Upper lobe of left lung (tissue), 6 donors: ENCODE data around the gene PGBD5. TPM values are rescaled to one million over a fixed set of nuclear protein-coding genes. Genes with fewer than 3 reads are reported as not detected.
"Not testable (repeated sequence)": the region's sequence is repeated elsewhere in the genome, so short reads cannot be mapped to it uniquely, and the experiment has no call there.

Source experiments
- ATAC-seq, 2 donors: fragments of 200-7000 bp; cut with Tn5 transposase; one replicate each; pipeline ENCODE4 v1.9.1; 2022; ENCODE audit warnings: mild to moderate bottlenecking in 2 of 2, moderate library complexity in 2 of 2; ENCODE audit not compliant: low FRiP score in 2 of 2
- DNase-seq, 2 donors: peaks; one replicate each; pipeline ENCODE4 v3.0.0-alpha.2; 2019 to 2020
- H3K27ac ChIP-seq, 4 donors: fragments of 200-600 bp; sonication (generic); one replicate each; pipeline ENCODE4 v1.5.1; 2016 to 2019
- H3K27me3 ChIP-seq, 4 donors: fragments of 200-600 bp; sonication (generic); one replicate each; pipeline ENCODE4 v1.5.1; 2017 to 2019
- H3K36me3 ChIP-seq, 4 donors: fragments of 200-600 bp; sonication (generic); one replicate each; pipeline ENCODE4 v1.5.1; 2016 to 2019
- H3K4me1 ChIP-seq, 4 donors: fragments of 200-600 bp; sonication (generic); one replicate each; pipeline ENCODE4 v1.5.1; 2018 to 2019
- H3K4me3 ChIP-seq, 4 donors: fragments of 200-600 bp; sonication (generic); one replicate each; pipeline ENCODE4 v1.5.1; 2017 to 2019; ENCODE audit warnings: mild to moderate bottlenecking in 2 of 4, moderate library complexity in 1 of 4
- H3K9me3 ChIP-seq, 4 donors: fragments of 200-600 bp; sonication (generic); one replicate each; pipeline ENCODE4 v1.5.1; 2018 to 2019
- CTCF ChIP-seq, 6 experiments: fragments of 450-650 bp in 4 of 6; fragments of 200-600 bp in 2 of 6; sonication (generic) in 2 of 6; IDR thresholded peaks; one replicate each; pipeline ENCODE4 v1.5.1; 2016 to 2019; ENCODE audit warnings: antibody characterized with exemption in 6 of 6
- EP300 ChIP-seq, 4 donors: sonication (generic); formaldehyde crosslinking; IDR thresholded peaks; one replicate each; pipeline ENCODE4 v1.5.1; 2017; ENCODE audit warnings: antibody characterized with exemption in 4 of 4, control low read depth in 2 of 4
- POLR2A ChIP-seq, 4 donors: fragments of 450-650 bp; IDR thresholded peaks; one replicate each; pipeline ENCODE4 v1.5.1; 2016 to 2017; ENCODE audit warnings: antibody characterized with exemption in 4 of 4, mild to moderate bottlenecking in 2 of 4
- POLR2AphosphoS5 ChIP-seq, 2 donors: sonication (generic); formaldehyde crosslinking; IDR thresholded peaks; one replicate each; pipeline ENCODE4 v1.5.1; 2017; ENCODE audit warnings: antibody characterized with exemption in 2 of 2
- WGBS, 2 donors: methylation state at CpG; one replicate each; pipeline ENCODE4 v1.1.5; 2017 to 2018; 5-methylcytosine and 5-hydroxymethylcytosine counted together
- total RNA-seq, 6 donors: library from RNA; depleted of rRNA in 4 of 6; stranded (reverse); fragments of >200 nt in 4 of 6; gene quantifications; one replicate each; pipeline versions ENCODE4 v1.1.0 to v1.2.1, GENCODE V29; 2016 to 2021
- donor health status: DM: no; HTN: no; CAD: no; lungs with moderate emphysema.
- donor health status: DM: no; HTN: yes; CAD: no; lungs with severe emphysema.

The PGBD5 gene
- total RNA-seq, 6 donors from 2014 or later, result 0.78 to 5.0 (median 3.9) TPM

- H3K36me3 ChIP-seq, result no peaks in the 10 kb centered on the region
- no peaks in the 10 kb centered on the region for H3K4me1 ChIP-seq
- 78 to 82% methylated on average over 2 of the region's 2 CpGs for WGBS, 2 donors
- ATAC-seq (no peak), DNase-seq (no peak)
- H3K27me3 ChIP-seq, result no peaks in the 10 kb centered on the region
- TF ChIP-seq EP300 (IDR thresholded peaks at IDR 0.05) (no peak), CTCF (IDR thresholded peaks at IDR 0.05) (no peak), POLR2A (IDR thresholded peaks at IDR 0.05) (no peak), POLR2AphosphoS5 (IDR thresholded peaks at IDR 0.05) (no peak)
- H3K4me3 ChIP-seq, result no peak overlapping the region
- no peaks in the 10 kb centered on the region for H3K9me3 ChIP-seq
- no peak overlapping the region for H3K27ac ChIP-seq
Observed at GRCh38 chr1:230407351-230407750, 18.8 kb downstream of the PGBD5 start.

DNA sequence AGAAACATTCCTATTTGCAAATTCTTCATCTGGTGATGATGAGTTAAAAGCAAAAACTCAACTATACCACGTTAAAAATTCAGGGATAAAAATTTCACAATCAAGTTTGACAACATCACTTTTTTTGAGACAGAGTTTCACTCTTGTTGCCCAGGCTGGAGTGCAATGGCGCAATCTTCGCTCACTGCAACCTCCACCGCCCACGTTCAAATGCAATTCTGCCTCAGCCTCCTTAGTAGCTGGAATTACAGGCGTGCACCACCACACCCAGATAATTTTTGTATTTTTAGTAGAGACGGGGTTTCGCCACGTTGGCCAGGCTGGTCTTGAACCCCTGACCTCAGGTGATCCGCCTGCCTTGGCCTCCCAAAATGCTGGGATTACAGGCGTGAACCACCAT, 19.4 kb downstream of the PGBD5 start:
- H3K4me1 ChIP-seq, H3K36me3 ChIP-seq, H3K4me3 ChIP-seq, H3K27ac ChIP-seq, H3K9me3 ChIP-seq, ATAC-seq, H3K27me3 ChIP-seq, DNase-seq: not testable (repeated sequence)
- WGBS, 2 donors, result 81 to 85% methylated on average over 11 of the region's 11 CpGs

- DNase-seq, result peak in 1 of 2 donors; percentile 19
- H3K27ac ChIP-seq, result no peak overlapping the region
- WGBS, 2 donors, result 83 to 89% methylated on average over 6 to 7 of the region's 7 CpGs
- H3K4me3 ChIP-seq, result no peak overlapping the region
- ATAC-seq, result no peak
- no peaks in the 10 kb centered on the region for H3K9me3 ChIP-seq
- no peaks in the 10 kb centered on the region for H3K27me3 ChIP-seq
- H3K36me3 ChIP-seq, result no peaks in the 10 kb centered on the region
- TF ChIP-seq EP300 (IDR thresholded peaks at IDR 0.05) (no peak), POLR2A (IDR thresholded peaks at IDR 0.05) (no peak), CTCF (IDR thresholded peaks at IDR 0.05) (no peak), POLR2AphosphoS5 (IDR thresholded peaks at IDR 0.05) (no peak)
- H3K4me1 ChIP-seq, result no peaks in the 10 kb centered on the region
Observed at GRCh38 chr1:230403442-230403841, 22.7 kb downstream of the PGBD5 start.

DNA sequence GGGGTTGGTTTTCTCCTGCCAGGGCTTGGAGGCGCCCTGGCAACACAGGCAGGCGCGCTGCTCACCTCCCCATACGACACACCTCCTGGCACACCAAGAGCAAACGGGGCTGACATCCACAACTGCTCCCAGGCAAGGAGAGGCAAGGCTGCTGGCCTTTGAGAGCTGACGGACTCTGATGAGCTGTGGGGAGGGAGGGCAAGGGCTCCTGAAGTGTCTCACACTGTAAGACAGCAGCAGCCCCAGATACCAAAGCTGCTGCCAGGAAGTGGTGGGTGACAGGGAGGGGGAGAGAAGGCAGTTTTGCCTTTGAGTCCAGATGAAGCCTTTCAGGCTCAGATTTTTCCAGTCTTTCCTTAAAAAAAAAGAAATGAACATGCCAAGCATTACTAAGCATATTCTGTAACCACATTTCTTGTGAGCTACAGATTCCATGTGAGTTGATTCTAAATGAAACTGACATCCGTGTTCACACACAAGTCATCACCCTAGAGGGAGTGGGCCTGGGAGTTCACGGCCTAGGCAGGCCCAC, 24.3 kb downstream of the PGBD5 start:
- H3K9me3 ChIP-seq, result no peaks in the 10 kb centered on the region
- ATAC-seq, result peak in 1 of 2 donors; percentile 47
- DNase-seq, result peak in 1 of 2 donors; percentile 22
- no peaks in the 10 kb centered on the region for H3K36me3 ChIP-seq
- TF ChIP-seq POLR2A (IDR thresholded peaks at IDR 0.05) (no peak), POLR2AphosphoS5 (IDR thresholded peaks at IDR 0.05) (peak in 1 of 2 donors; percentile 6), CTCF (IDR thresholded peaks at IDR 0.05) (no peak), EP300 (IDR thresholded peaks at IDR 0.05) (no peak)
- H3K4me1 ChIP-seq, result no peaks in the 10 kb centered on the region
- H3K4me3 ChIP-seq, result no peak overlapping the region
- no peaks in the 10 kb centered on the region for H3K27me3 ChIP-seq
- no peak overlapping the region for H3K27ac ChIP-seq
- WGBS, 2 donors, result 54 to 56% methylated on average over 3 to 8 of the region's 8 CpGs

GRCh38 chr1:230401101-230401500, 25.0 kb downstream of the PGBD5 start:
- Histone ChIP-seq H3K4me1 (no peaks in the 10 kb centered on the region), H3K36me3 (no peaks in the 10 kb centered on the region), H3K9me3 (no peaks in the 10 kb centered on the region), H3K4me3 (no peak overlapping the region), H3K27me3 (no peaks in the 10 kb centered on the region), H3K27ac (no peak overlapping the region)
- no peak for TF ChIP-seq POLR2A (IDR thresholded peaks at IDR 0.05)
- TF ChIP-seq POLR2AphosphoS5 (IDR thresholded peaks at IDR 0.05), result no peak
- no peak for TF ChIP-seq CTCF (IDR thresholded peaks at IDR 0.05)
- TF ChIP-seq EP300 (IDR thresholded peaks at IDR 0.05), result no peak
- DNase-seq (peak in 1 of 2 donors; percentile 45), ATAC-seq (no peak)
- 86 to 89% methylated on average over 9 to 14 of the region's 14 CpGs for WGBS, 2 donors
